ENCODE measurements around the gene ABCF2.

Gene ABCF2

DNA sequence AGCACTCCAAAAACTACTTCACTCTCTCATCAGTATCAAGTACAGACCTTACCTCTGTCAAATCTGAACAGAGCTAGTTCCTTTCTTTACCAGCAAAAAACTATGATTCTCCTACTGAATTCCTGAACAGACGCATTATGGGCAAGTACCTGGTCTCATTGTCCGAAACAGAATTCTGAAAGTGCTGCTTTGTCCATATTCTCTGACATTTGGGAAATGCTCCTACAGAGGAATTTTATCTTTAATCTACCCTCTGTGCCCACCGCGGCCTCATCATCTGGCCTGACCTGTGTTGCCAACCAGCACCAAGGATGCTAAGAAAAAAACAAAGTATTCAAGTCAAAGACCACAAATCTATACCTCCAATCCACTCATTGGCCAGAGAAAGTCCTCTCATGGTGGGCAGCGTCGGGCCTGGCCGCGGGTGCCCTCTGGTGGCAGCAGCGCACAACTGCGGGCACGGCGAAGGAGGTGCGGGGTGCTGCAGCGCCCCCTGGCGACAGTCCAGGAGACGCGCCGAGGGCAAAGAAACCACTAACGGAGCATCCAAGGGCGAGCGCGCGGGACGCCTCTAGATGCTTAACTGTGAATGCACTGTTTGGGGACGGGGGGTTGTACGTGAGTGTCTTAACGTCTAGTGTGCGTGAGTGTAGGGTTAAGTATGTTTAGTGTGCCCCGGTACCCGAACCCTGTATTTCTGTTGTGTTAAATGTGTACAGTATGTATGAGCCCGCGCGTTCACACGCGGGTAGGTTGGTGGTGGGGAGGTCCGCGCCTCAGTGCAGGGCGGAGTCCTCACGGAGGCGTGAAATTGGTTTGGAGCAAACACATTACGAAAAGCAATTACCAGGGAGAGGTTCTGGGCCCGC is 54.5 kb downstream of the ABCF2 start:
- peak; percentile 61 to 78 (median 71) for DNase-seq

DNA sequence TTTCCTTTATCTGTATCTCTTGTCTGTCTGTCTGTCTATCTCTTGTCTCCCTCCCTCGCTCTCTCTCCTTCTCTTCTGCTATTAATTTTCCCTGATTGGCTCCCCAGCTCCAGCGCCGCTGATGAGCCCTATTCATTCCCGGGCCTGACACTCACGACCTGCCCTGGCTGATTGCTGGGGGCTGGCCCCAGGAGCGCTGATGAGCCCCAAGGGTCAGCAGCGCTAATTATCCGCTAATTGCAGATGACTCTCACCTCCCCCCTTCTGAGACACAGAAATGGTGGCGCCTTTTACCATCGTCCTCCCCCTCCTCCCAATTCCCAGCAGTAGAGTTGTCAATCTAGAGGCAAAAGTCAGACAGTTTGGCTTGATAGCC is 58.2 kb downstream of the ABCF2 start:
- DNase-seq, result no peak

DNA sequence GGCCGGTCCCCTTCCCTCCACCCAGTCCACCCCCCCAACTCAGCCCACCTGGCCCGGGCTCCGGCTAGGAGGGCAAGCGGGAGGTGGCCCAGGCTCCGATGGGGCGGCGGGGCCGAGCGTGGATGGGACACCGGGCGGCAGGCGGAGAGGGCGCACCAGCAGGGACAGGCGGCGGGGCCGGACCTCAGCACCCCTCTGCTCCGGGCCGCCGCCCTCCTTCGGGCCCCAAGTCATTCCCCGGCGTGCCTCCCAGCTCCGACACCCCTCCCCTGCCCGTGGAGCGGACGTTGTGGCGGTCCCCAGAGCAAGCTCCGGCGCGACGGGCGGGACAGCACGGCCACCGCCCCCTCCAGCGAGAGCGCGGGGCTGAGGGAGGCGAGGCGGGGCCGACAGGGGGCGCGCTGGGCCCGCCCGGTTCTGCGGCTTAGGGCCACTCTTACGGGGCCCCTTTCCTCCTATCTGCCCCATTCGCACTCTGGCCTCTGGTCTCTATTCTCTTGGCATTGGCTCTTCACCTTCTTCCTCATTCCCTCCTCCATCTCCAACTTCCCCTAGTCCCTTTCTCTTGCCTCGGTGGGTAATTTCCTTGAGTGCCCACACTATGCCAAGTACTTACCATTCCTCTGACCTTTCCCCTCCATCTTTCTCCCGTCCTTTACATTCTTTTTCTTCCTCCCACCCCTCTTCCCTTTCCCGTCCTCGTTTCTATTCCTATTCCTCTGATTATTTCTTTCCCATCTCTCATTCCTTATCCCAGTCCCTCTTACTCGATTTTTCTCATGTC is 58.8 kb downstream of the ABCF2 start:
- DNase-seq, result peak in 3 of 5 donors; percentile 40 to 59 (median 46)

DNA sequence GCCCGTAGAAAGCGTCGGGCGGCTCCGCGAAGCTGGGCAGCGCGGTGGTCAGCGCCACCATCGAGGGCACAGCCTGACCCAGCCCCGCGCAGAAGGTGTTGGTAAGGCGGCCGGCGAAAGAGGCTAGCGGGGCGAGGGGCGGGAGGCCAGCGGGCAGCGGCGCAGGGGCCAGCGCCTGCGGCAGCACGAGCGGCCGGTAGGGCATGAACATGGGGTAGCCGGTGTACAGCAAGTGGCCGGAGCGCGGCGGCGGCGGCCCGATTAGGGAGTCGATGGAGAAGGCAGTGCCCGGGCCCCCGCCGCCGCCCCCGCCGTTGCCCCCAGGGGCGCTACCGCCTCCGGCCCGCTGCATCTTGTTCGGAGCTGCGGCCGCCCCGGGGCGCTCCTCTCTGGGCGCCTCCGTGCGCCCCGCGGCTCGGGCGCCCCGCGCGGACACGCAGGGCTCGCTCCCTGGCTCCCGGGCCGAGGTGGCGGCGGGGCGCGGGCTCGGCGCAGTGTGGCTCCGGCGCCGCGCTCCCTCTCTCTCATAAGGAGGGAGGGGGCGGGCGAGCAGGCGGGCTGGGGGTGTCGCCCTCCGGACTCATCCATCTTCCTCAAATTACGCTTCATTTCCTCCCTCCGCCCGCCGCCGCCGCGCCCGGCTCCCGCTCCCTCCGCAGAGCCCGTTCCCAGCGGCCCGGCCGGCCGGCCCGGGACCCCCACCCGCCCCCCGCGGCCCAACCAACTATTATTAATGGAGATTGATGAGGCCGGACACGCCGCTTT is 59.6 kb downstream of the ABCF2 start, which contains the start of gene GBX1:
Gene GBX1, minus strand, starts transcription at position 498 of the 765 bp plus-strand sequence. Its CDS starts 146 bp downstream, at position 352.
- DNase-seq, result no peak

GRCh38 chr7:151166629-151167196 is 60.3 kb downstream of the ABCF2 start:
- no peak for DNase-seq

Measured in T-helper 1 cell (primary cell).